Stimulated activated CD4-positive, alpha-beta T cell treated with anti-CD3 and anti-CD28 coated beads, Interleukin-1b, Interleukin-23, amount 100 ng/mL, for 1 hour (primary cell): ENCODE data around the gene GLCCI1.
"Not testable (repeated sequence)": the region's sequence is repeated elsewhere in the genome, so short reads cannot be mapped to it uniquely, and the experiment has no call there.

Experiments used
- DNase-seq, 2 donors: peaks; one replicate each; pipeline ENCODE4 v3.0.0-alpha.2; 2020; ENCODE audit warnings: low read depth in 2 of 2

Gene GLCCI1

GRCh38 chr7:8048067-8048466, 79.5 kb downstream of the GLCCI1 start:
- DNase-seq, result not testable (repeated sequence)

- no peak for DNase-seq
These were observed 82.8 kb downstream of the GLCCI1 start for GRCh38 chr7:8051373-8051772.

- DNase-seq, result no peak
These were observed 83.4 kb downstream of the GLCCI1 start for GRCh38 chr7:8051998-8052397.

- DNase-seq, result no peak
These were observed 84.2 kb downstream of the GLCCI1 start for GRCh38 chr7:8052824-8053223.

- no peak for DNase-seq
These were observed 87.8 kb downstream of the GLCCI1 start for GRCh38 chr7:8056439-8056838.

- DNase-seq, result no peak
These were observed 89.0 kb downstream of the GLCCI1 start for GRCh38 chr7:8057566-8057965.

GRCh38 chr7:8058322-8058721, 89.7 kb downstream of the GLCCI1 start:
- no peak for DNase-seq

GRCh38 chr7:8058852-8059251, 90.3 kb downstream of the GLCCI1 start:
- no peak for DNase-seq

- no peak for DNase-seq
These were observed 91.6 kb downstream of the GLCCI1 start for GRCh38 chr7:8060241-8060640.

- not testable (repeated sequence) for DNase-seq
These were observed 94.7 kb downstream of the GLCCI1 start for GRCh38 chr7:8063300-8063699.

GRCh38 chr7:8063706-8064297, 95.2 kb downstream of the GLCCI1 start:
- no peak for DNase-seq

- DNase-seq, result no peak
These were observed 96.2 kb downstream of the GLCCI1 start for GRCh38 chr7:8064828-8065227.

GRCh38 chr7:8065356-8065813, 96.8 kb downstream of the GLCCI1 start:
- DNase-seq, result no peak

- no peak for DNase-seq
These were observed 100.5 kb downstream of the GLCCI1 start for GRCh38 chr7:8068892-8069686.

GRCh38 chr7:8070451-8071180, 102.0 kb downstream of the GLCCI1 start:
- no peak for DNase-seq

GRCh38 chr7:8078418-8078817, 109.8 kb downstream of the GLCCI1 start:
- no peak for DNase-seq

GRCh38 chr7:8082762-8083161, 114.2 kb downstream of the GLCCI1 start:
- DNase-seq, result no peak

- DNase-seq, result no peak
These were observed 116.2 kb downstream of the GLCCI1 start for GRCh38 chr7:8084836-8085235.

GRCh38 chr7:8085420-8085819, 116.8 kb downstream of the GLCCI1 start:
- no peak for DNase-seq

- DNase-seq, result no peak
These were observed 117.6 kb downstream of the GLCCI1 start for GRCh38 chr7:8086239-8086638.

- DNase-seq, result no peak
These were observed 120.6 kb downstream of the GLCCI1 start for GRCh38 chr7:8089036-8089780.

GRCh38 chr7:8092140-8092539, 123.5 kb downstream of the GLCCI1 start:
- DNase-seq, result no peak
